H9 (cell line): ENCODE results near the gene MAP3K20. TPM values are rescaled to one million over a fixed set of nuclear protein-coding genes. Genes with fewer than 3 reads are reported as not detected.

Experiments
- DNase-seq: peaks from one replicate; pipeline ENCODE4 v3.0.0-alpha.2; 2017
- H2AFZ ChIP-seq: one replicate; pipeline ENCODE4 v1.6.1; 2013; ENCODE audit warnings: mild to moderate bottlenecking, low read length, control low read depth, moderate library complexity
- H2AK5ac ChIP-seq: 2 replicates; pipeline ENCODE4 v1.6.1; 2013; ENCODE audit warnings: low read length, control low read depth, mixed read lengths; ENCODE audit not compliant: insufficient read length
- H2BK120ac ChIP-seq: one replicate; pipeline ENCODE4 v1.6.1; 2013; ENCODE audit warnings: low read depth, mild to moderate bottlenecking, low read length, control low read depth, inconsistent platforms; ENCODE audit not compliant: poor library complexity, severe bottlenecking
- H2BK12ac ChIP-seq: 2 replicates; pipeline ENCODE4 v1.6.1; 2013; ENCODE audit warnings: low read length, control low read depth, mixed read lengths, low read depth; ENCODE audit not compliant: insufficient read length
- H2BK15ac ChIP-seq: 2 replicates; pipeline ENCODE4 v1.6.1; 2013; ENCODE audit warnings: low read depth, low read length, control low read depth
- H2BK20ac ChIP-seq: one replicate; pipeline ENCODE4 v1.6.1; 2013; ENCODE audit warnings: low read depth, mild to moderate bottlenecking, low read length, control low read depth, inconsistent platforms; ENCODE audit not compliant: poor library complexity, severe bottlenecking
- H2BK5ac ChIP-seq: 2 replicates; pipeline ENCODE4 v1.6.1; 2013; ENCODE audit warnings: low read length, control low read depth, mixed read lengths; ENCODE audit not compliant: insufficient read length
- H3K14ac ChIP-seq: 2 replicates; pipeline ENCODE4 v1.6.1; 2013; ENCODE audit warnings: low read length, control low read depth; ENCODE audit not compliant: insufficient read depth
- H3K18ac ChIP-seq: 2 replicates; pipeline ENCODE4 v1.6.1; 2013; ENCODE audit warnings: low read depth, mild to moderate bottlenecking, mixed read lengths, low read length, control low read depth; ENCODE audit not compliant: insufficient read length
- H3K23ac ChIP-seq: 2 replicates; pipeline ENCODE4 v1.6.1; 2013; ENCODE audit warnings: low read length, control low read depth, mixed read lengths, low read depth; ENCODE audit not compliant: insufficient read length
- H3K23me2 ChIP-seq: 2 replicates; pipeline ENCODE4 v1.6.1; 2013; ENCODE audit warnings: low read depth, mild to moderate bottlenecking, mixed read lengths, low read length, control low read depth; ENCODE audit not compliant: insufficient read length, poor library complexity, severe bottlenecking
- H3K27ac ChIP-seq: 2 replicates; pipeline ENCODE4 v1.5.1; 2013; ENCODE audit warnings: low read length, control low read depth, mixed read lengths, low read depth; ENCODE audit not compliant: insufficient read length
- H3K27me3 ChIP-seq: 2 replicates; pipeline ENCODE4 v1.6.1; 2013; ENCODE audit warnings: low read length, control low read depth, inconsistent platforms; ENCODE audit not compliant: insufficient read depth
- H3K4ac ChIP-seq: 2 replicates; pipeline ENCODE4 v1.6.1; 2013; ENCODE audit warnings: low read depth, mild to moderate bottlenecking, control low read depth, inconsistent platforms, low read length, moderate library complexity
- H3K4me1 ChIP-seq: 2 replicates; pipeline ENCODE4 v1.6.1; 2013; ENCODE audit warnings: low read length, control low read depth, inconsistent platforms; ENCODE audit not compliant: insufficient read depth
- H3K4me2 ChIP-seq: 2 replicates; pipeline ENCODE4 v1.6.1; 2013; ENCODE audit warnings: low read length, control low read depth, mixed read lengths; ENCODE audit not compliant: insufficient read length, insufficient read depth
- H3K56ac ChIP-seq: 2 replicates; pipeline ENCODE4 v1.6.1; 2013; ENCODE audit warnings: low read depth, mild to moderate bottlenecking, mixed read lengths, low read length, control low read depth; ENCODE audit not compliant: insufficient read length
- H3K79me1 ChIP-seq: 2 replicates; pipeline ENCODE4 v1.6.1; 2013; ENCODE audit warnings: low read depth, mild to moderate bottlenecking, moderate library complexity, low read length, control low read depth, inconsistent platforms; ENCODE audit not compliant: insufficient read depth, poor library complexity, severe bottlenecking
- H3K79me2 ChIP-seq: 2 replicates; pipeline ENCODE4 v1.6.1; 2013; ENCODE audit warnings: low read length, control low read depth, inconsistent platforms; ENCODE audit not compliant: insufficient read depth
- H3K9ac ChIP-seq: 2 replicates; pipeline ENCODE4 v1.6.1; 2013; ENCODE audit warnings: low read length, control low read depth, mixed read lengths; ENCODE audit not compliant: insufficient read length; ENCODE audit errors: extremely low read depth
- H3K9me3 ChIP-seq: one replicate; pipeline ENCODE4 v1.6.1; 2013; ENCODE audit warnings: low read depth, low read length, inconsistent platforms; ENCODE audit not compliant: control insufficient read depth
- H3T11ph ChIP-seq: one replicate; pipeline ENCODE4 v1.6.1; 2013; ENCODE audit warnings: mild to moderate bottlenecking, low read length, control low read depth, inconsistent platforms
- H4K20me1 ChIP-seq: one replicate; pipeline ENCODE4 v1.6.1; 2013; ENCODE audit not compliant: control insufficient read depth, insufficient read length, insufficient read depth
- H4K5ac ChIP-seq: 2 replicates; pipeline ENCODE4 v1.6.1; 2013; ENCODE audit warnings: low read depth, mild to moderate bottlenecking, mixed read lengths, low read length, control low read depth; ENCODE audit not compliant: insufficient read length
- H4K8ac ChIP-seq: replicated peaks from 2 replicates; pipeline ENCODE4 v1.6.1; 2013; ENCODE audit warnings: low read length, control low read depth, mixed read lengths, low read depth; ENCODE audit not compliant: insufficient read length
- H4K91ac ChIP-seq: 2 replicates; pipeline ENCODE4 v1.6.1; 2013; ENCODE audit warnings: low read depth, mild to moderate bottlenecking, moderate library complexity, mixed read lengths, low read length, control low read depth; ENCODE audit not compliant: insufficient read length
- H3K27ac Mint-ChIP-seq, 3 experiments: 2 replicates in 2 of 3; 3 replicates in 1 of 3; pipeline ENCODE4 v1.8.0; 2020 to 2021; ENCODE audit warnings: mixed read lengths in 3 of 3, mild to moderate bottlenecking in 1 of 3, moderate library complexity in 1 of 3
- H3K27me3 Mint-ChIP-seq: 2 replicates; pipeline ENCODE4 v1.8.0; 2021; ENCODE audit warnings: low read depth, mild to moderate bottlenecking, moderate library complexity, mixed read lengths
- H3K36me3 Mint-ChIP-seq, 3 experiments: 2 replicates in 2 of 3; 3 replicates in 1 of 3; pipeline ENCODE4 v1.8.0; 2020 to 2021; ENCODE audit warnings: low read depth in 3 of 3, mixed read lengths in 3 of 3; ENCODE audit not compliant: insufficient read depth in 1 of 3
- H3K4me1 Mint-ChIP-seq, 2 experiments: 2 replicates each; pipeline ENCODE4 v1.8.0; 2020; ENCODE audit warnings: mixed read lengths in 2 of 2
- H3K4me3 Mint-ChIP-seq, 2 experiments: 2 replicates in 1 of 2; 3 replicates in 1 of 2; pipeline ENCODE4 v1.8.0; 2020 to 2021; ENCODE audit warnings: mild to moderate bottlenecking in 2 of 2, mixed read lengths in 2 of 2, moderate library complexity in 1 of 2
- H3K9me3 Mint-ChIP-seq, 2 experiments: 2 replicates in 1 of 2; 3 replicates in 1 of 2; pipeline ENCODE4 v1.8.0; 2020; ENCODE audit warnings: mild to moderate bottlenecking in 2 of 2, mixed read lengths in 2 of 2, moderate library complexity in 1 of 2
- WGBS: extraction: QIAGEN DNeasy Blood & Tissue Kit; methylation state at CpG from one replicate; pipeline ENCODE4 v1.1.7; 2013; ENCODE audit warnings: missing lambda C conversion rate, low lambda C conversion rate, mixed read lengths; ENCODE audit not compliant: insufficient read length; ENCODE audit errors: extremely low coverage; 5-methylcytosine and 5-hydroxymethylcytosine counted together
- total RNA-seq: library from RNA; stranded (reverse); gene quantifications from 2 replicates; pipeline ENCODE4 v1.2.1, GENCODE V29; 2021
- TF ChIP-seq, protein P1 (sequence below): fragments of 200-600 bp; sonication (generic); conservative IDR thresholded peaks from 3 replicates; pipeline ENCODE4 v1.8.0; 2021; ENCODE audit warnings: antibody characterized with exemption, mild to moderate bottlenecking

Gene MAP3K20
- total RNA-seq, 1 experiment from 2014 or later, result 8.7 TPM

DNA sequence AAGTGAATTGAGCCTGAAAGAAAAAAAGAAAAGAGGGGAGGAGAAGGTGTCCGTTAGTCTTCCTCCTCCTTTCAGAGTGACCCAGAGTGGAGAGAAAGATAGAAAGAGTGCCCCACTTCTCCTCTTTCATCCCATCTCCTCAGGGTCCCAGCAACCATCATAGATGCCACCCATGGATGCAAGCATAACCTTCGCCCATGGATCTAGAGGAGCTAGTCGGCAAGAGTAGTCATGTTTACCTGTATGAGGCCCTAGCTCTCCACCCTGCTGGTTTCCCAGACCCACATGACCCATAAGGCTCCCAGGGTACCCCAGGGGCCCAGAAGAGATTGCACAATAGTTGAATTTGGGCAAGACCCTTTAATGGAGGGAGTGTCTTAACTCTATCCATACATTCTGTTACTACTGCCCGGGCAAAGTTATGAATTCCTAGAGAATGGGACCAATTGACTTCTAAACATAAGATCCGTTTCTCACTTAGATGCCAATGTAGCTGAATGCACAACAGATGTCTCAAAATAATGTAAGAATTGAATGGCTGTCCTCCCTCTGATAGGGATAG lies 223.0 kb downstream of the MAP3K20 start:
- H3K27me3 Mint-ChIP-seq, result peaks cover 4% of the 10 kb centered on the region
- H2BK5ac ChIP-seq, result no peak overlapping the region
- no CpG with 5 or more reads among the region's 5 CpGs for WGBS

More for the DNA sequence above, 223.0 kb downstream of the MAP3K20 start:
- no peak overlapping the region for H3T11ph ChIP-seq
- no peaks in the 10 kb centered on the region for H4K20me1 ChIP-seq
- no peaks in the 10 kb centered on the region for H3K4me1 ChIP-seq
- no peaks in the 10 kb centered on the region for H3K23me2 ChIP-seq
- no peak overlapping the region for H3K23ac ChIP-seq
- H3K9me3 ChIP-seq, result peaks cover 45% of the 10 kb centered on the region
- no peak overlapping the region for H2AK5ac ChIP-seq
- TF ChIP-seq, protein P1, sequence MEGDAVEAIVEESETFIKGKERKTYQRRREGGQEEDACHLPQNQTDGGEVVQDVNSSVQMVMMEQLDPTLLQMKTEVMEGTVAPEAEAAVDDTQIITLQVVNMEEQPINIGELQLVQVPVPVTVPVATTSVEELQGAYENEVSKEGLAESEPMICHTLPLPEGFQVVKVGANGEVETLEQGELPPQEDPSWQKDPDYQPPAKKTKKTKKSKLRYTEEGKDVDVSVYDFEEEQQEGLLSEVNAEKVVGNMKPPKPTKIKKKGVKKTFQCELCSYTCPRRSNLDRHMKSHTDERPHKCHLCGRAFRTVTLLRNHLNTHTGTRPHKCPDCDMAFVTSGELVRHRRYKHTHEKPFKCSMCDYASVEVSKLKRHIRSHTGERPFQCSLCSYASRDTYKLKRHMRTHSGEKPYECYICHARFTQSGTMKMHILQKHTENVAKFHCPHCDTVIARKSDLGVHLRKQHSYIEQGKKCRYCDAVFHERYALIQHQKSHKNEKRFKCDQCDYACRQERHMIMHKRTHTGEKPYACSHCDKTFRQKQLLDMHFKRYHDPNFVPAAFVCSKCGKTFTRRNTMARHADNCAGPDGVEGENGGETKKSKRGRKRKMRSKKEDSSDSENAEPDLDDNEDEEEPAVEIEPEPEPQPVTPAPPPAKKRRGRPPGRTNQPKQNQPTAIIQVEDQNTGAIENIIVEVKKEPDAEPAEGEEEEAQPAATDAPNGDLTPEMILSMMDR, result no peak
- no peak overlapping the region for H3K4ac ChIP-seq
- no peaks in the 10 kb centered on the region for H3K79me2 ChIP-seq
- no peak overlapping the region for H4K8ac ChIP-seq
- H3K4me2 ChIP-seq, result no peak overlapping the region
- no peak overlapping the region for H3K27ac ChIP-seq
- Mint-ChIP-seq H3K9me3 (peaks cover 71 to 76% of the 10 kb centered on the region in 2 experiments), H3K27ac (no peak overlapping the region), H3K4me1 (peaks cover 2 to 3% of the 10 kb centered on the region in 2 experiments; a peak in 2 of 4 replicates), H3K4me3 (no peak overlapping the region), H3K36me3 (peaks cover 33 to 75% (median 59%) of the 10 kb centered on the region in 3 experiments)
- H2BK20ac ChIP-seq, result no peak overlapping the region
- DNase-seq, result no peak
- H3K18ac ChIP-seq, result no peak overlapping the region
- no peak overlapping the region for H2BK120ac ChIP-seq
- H2AFZ ChIP-seq, result no peak overlapping the region
- H2BK15ac ChIP-seq, result no peak overlapping the region
- H2BK12ac ChIP-seq, result no peak overlapping the region
- H3K14ac ChIP-seq, result no peak overlapping the region
- H3K56ac ChIP-seq, result no peak overlapping the region
- no peaks in the 10 kb centered on the region for H3K27me3 ChIP-seq
- H3K79me1 ChIP-seq, result no peaks in the 10 kb centered on the region
- no peak overlapping the region for H4K5ac ChIP-seq
- H4K91ac ChIP-seq, result no peak overlapping the region
- H3K9ac ChIP-seq, result no peak overlapping the region
